Activated naive CD8-positive, alpha-beta T cell treated with anti-CD3 and anti-CD28 coated beads, Interleukin-2, amount 50 U/mL, for 16 hours (primary cell): ENCODE measurements around the gene IL12A.

Experiments used
- DNase-seq: peaks from one replicate; pipeline ENCODE4 v3.0.0-alpha.2; 2020; ENCODE audit warnings: low read depth, low spot score

The IL12A gene

GRCh38 chr3:159988617-159989271 lies at the start of gene IL12A:
Gene IL12A (plus strand): TSS chr3:159988835.
- peak; percentile 63 for DNase-seq

- no peak for DNase-seq
Measured at GRCh38 chr3:159941038-159942000, 47.3 kb upstream of the IL12A start.

GRCh38 chr3:159944781-159945180 lies 43.9 kb upstream of the IL12A start:
- DNase-seq: no peak

- DNase-seq: no peak
Measured at GRCh38 chr3:159945930-159946329, 42.7 kb upstream of the IL12A start.

GRCh38 chr3:159947220-159947619 lies 41.4 kb upstream of the IL12A start:
- no peak for DNase-seq

GRCh38 chr3:159948429-159949144 lies 40.0 kb upstream of the IL12A start:
- DNase-seq: no peak

- DNase-seq: no peak
Measured at GRCh38 chr3:159950156-159950898, 38.3 kb upstream of the IL12A start.

GRCh38 chr3:159951540-159951939 lies 37.1 kb upstream of the IL12A start:
- no peak for DNase-seq

GRCh38 chr3:159953325-159954085 lies 35.1 kb upstream of the IL12A start:
- DNase-seq: no peak

GRCh38 chr3:159960188-159961148 lies 28.2 kb upstream of the IL12A start:
- no peak for DNase-seq

GRCh38 chr3:159964166-159964973 lies 24.3 kb upstream of the IL12A start:
- DNase-seq: no peak

- no peak for DNase-seq
Measured at GRCh38 chr3:159971311-159971710, 17.3 kb upstream of the IL12A start.

GRCh38 chr3:159977295-159977694 lies 11.3 kb upstream of the IL12A start:
- DNase-seq: no peak

- DNase-seq: no peak
Measured at GRCh38 chr3:159978353-159978752, 10.3 kb upstream of the IL12A start.

- no peak for DNase-seq
Measured at GRCh38 chr3:159978918-159979703, 9.5 kb upstream of the IL12A start.

- no peak for DNase-seq
Measured at GRCh38 chr3:159982442-159982974, 6.1 kb upstream of the IL12A start.

GRCh38 chr3:159987291-159987711 lies 1.3 kb upstream of the IL12A start:
- no peak for DNase-seq
